Peyer's patch (tissue), 4 donors: Measurements from ENCODE around the gene IDH3G.

Experiments
- POLR2A ChIP-seq, 2 donors: fragments of 450-650 bp; IDR thresholded peaks; one replicate each; pipeline ENCODE4 v1.5.1; 2017; ENCODE audit warnings: antibody characterized with exemption in 2 of 2, mild to moderate bottlenecking in 2 of 2, moderate library complexity in 2 of 2
- TF ChIP-seq, protein P1 (sequence below), 6 experiments: fragments of 450-650 bp in 4 of 6; fragments of 200-600 bp in 2 of 6; sonication (generic) in 1 of 6; IDR thresholded peaks; one replicate each; pipeline ENCODE4 v1.5.1; 2017 to 2019; ENCODE audit warnings: antibody characterized with exemption in 6 of 6, mild to moderate bottlenecking in 3 of 6, moderate library complexity in 1 of 6

DNA sequence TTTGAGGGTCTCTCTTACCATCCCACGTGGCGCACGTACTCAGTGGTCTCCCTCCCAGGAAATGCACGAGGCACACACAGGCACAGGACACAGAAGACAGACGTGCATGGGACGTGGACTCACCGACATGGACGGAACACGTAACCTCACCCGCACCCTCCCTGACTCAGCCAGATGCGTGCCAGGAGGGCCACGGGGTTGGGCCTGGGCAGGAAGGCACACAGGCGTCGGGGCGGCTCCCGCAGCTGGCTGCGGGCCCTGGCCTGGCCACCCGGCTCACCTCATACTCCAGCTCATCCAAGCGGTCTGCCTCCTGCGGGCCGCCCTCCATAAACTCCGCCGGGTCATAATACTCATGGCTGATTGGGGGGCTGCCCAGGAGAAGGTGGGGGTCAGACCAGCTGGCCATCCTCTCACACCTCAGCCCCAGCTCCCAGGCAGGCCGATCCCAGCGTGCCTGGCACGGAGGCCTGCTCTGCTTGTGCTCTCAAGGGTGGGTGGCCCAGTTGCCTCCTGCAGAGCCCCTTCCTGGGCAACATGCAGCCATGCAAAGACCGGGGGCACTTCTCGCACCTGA is 12.9 kb upstream of the IDH3G start:
- TF ChIP-seq, protein P1, sequence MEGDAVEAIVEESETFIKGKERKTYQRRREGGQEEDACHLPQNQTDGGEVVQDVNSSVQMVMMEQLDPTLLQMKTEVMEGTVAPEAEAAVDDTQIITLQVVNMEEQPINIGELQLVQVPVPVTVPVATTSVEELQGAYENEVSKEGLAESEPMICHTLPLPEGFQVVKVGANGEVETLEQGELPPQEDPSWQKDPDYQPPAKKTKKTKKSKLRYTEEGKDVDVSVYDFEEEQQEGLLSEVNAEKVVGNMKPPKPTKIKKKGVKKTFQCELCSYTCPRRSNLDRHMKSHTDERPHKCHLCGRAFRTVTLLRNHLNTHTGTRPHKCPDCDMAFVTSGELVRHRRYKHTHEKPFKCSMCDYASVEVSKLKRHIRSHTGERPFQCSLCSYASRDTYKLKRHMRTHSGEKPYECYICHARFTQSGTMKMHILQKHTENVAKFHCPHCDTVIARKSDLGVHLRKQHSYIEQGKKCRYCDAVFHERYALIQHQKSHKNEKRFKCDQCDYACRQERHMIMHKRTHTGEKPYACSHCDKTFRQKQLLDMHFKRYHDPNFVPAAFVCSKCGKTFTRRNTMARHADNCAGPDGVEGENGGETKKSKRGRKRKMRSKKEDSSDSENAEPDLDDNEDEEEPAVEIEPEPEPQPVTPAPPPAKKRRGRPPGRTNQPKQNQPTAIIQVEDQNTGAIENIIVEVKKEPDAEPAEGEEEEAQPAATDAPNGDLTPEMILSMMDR (IDR thresholded peaks at IDR 0.05): no peak
- no peak for TF ChIP-seq POLR2A (IDR thresholded peaks at IDR 0.05)
